GM21447 (cell line): Measurements from ENCODE around the gene STOML2.
A peak's percentile ranks its signal among the peaks of the same experiment; 100 is the strongest.

ENCODE experiments used
- ATAC-seq: cut with Tn5 transposase; IDR thresholded peaks from one replicate; pipeline ENCODE4 v1.9.1; 2021; ENCODE audit not compliant: unreplicated experiment

Gene STOML2

GRCh38 chr9:35108461-35108860 lies 5.5 kb upstream of the STOML2 start:
- no peak for ATAC-seq

GRCh38 chr9:35107297-35108290 lies 4.7 kb upstream of the STOML2 start:
- no peak for ATAC-seq

- no peak for ATAC-seq
Measured at GRCh38 chr9:35106343-35106730, 3.4 kb upstream of the STOML2 start.

- no peak for ATAC-seq
Measured at GRCh38 chr9:35105571-35106342, 2.8 kb upstream of the STOML2 start.

- ATAC-seq = no peak
Measured at GRCh38 chr9:35105126-35105525, 2.2 kb upstream of the STOML2 start.

GRCh38 chr9:35104586-35104985 lies 1.7 kb upstream of the STOML2 start:
- ATAC-seq = no peak

- no peak for ATAC-seq
Measured at GRCh38 chr9:35103660-35104191, 795 bp upstream of the STOML2 start.

GRCh38 chr9:35102465-35102768 lies 514 bp downstream of the STOML2 start:
- ATAC-seq = no peak

GRCh38 chr9:35097573-35097972 lies 5.4 kb downstream of the STOML2 start:
- no peak for ATAC-seq

GRCh38 chr9:35096035-35096849 lies 6.7 kb downstream of the STOML2 start, which contains the start of gene PIGO:
TSS of gene PIGO (minus strand) at chr9:35096591. CDS start at chr9:35095565, 1,026 bp downstream.
- ATAC-seq = peak; percentile 88

GRCh38 chr9:35091536-35091935 lies 11.4 kb downstream of the STOML2 start:
- ATAC-seq = no peak

GRCh38 chr9:35089434-35089833 lies 13.5 kb downstream of the STOML2 start:
- ATAC-seq = no peak

GRCh38 chr9:35085078-35085477 lies 17.9 kb downstream of the STOML2 start:
- ATAC-seq = no peak

- ATAC-seq = peak; percentile 88
Measured at GRCh38 chr9:35079426-35080341, 23.2 kb downstream of the STOML2 start, which contains the start of gene FANCG. TSS of gene FANCG (minus strand) at chr9:35079942. CDS start at chr9:35079524, 418 bp downstream.

- ATAC-seq = no peak
Measured at GRCh38 chr9:35079041-35079425, 23.9 kb downstream of the STOML2 start.

- ATAC-seq = no peak
Measured at GRCh38 chr9:35078066-35078465, 24.9 kb downstream of the STOML2 start.

GRCh38 chr9:35076848-35077247 lies 26.1 kb downstream of the STOML2 start:
- no peak for ATAC-seq

- no peak for ATAC-seq
Measured at GRCh38 chr9:35075358-35075757, 27.6 kb downstream of the STOML2 start.

- no peak for ATAC-seq
Measured at GRCh38 chr9:35074791-35075190, 28.1 kb downstream of the STOML2 start.

- no peak for ATAC-seq
Measured at GRCh38 chr9:35074141-35074540, 28.8 kb downstream of the STOML2 start.
